Right lobe of liver (tissue), 6 donors: ENCODE data around the gene EARS2. TPM values are rescaled to one million over a fixed set of nuclear protein-coding genes. Genes with fewer than 3 reads are reported as not detected.
A peak's percentile ranks its signal among the peaks of the same experiment; 100 is the strongest.

ENCODE experiments used
- ATAC-seq, 4 donors: fragments of 200-7000 bp; cut with Tn5 transposase; one replicate each; pipeline ENCODE4 v1.9.1; 2020; ENCODE audit warnings: mild to moderate bottlenecking in 4 of 4, moderate library complexity in 4 of 4
- DNase-seq, 3 donors: peaks; one replicate each; pipeline ENCODE4 v3.0.0-alpha.2; 2020
- H3K27ac ChIP-seq, 3 donors: fragments of 200-600 bp; one replicate each; pipeline ENCODE4 v1.8.0; 2022
- H3K27me3 ChIP-seq, 2 donors: fragments of 200-600 bp; one replicate each; pipeline ENCODE4 v1.8.0; 2022
- H3K36me3 ChIP-seq, 4 donors: fragments of 200-600 bp; sonication (generic) in 1 of 4; one replicate each; pipeline versions ENCODE4 v1.5.1 to v1.8.0; 2017 to 2022; ENCODE audit warnings: control low read depth in 1 of 4
- H3K4me1 ChIP-seq, 4 donors: fragments of 200-600 bp; sonication (generic) in 1 of 4; one replicate each; pipeline versions ENCODE4 v1.5.1 to v1.8.0; 2017 to 2022; ENCODE audit warnings: control low read depth in 1 of 4
- H3K4me3 ChIP-seq, 3 donors: fragments of 200-600 bp; one replicate each; pipeline ENCODE4 v1.8.0; 2022
- H3K9me3 ChIP-seq, 4 donors: fragments of 200-600 bp; sonication (generic) in 1 of 4; one replicate each; pipeline versions ENCODE4 v1.5.1 to v1.8.0; 2017 to 2022; ENCODE audit warnings: control low read depth in 1 of 4
- POLR2A ChIP-seq: fragments of 450-650 bp; IDR thresholded peaks from one replicate; pipeline ENCODE4 v1.6.1; 2017; ENCODE audit warnings: antibody characterized with exemption, mild to moderate bottlenecking
- WGBS: methylation state at CpG from one replicate; pipeline ENCODE4 v1.1.6; 2018; ENCODE audit warnings: low coverage, low lambda C conversion rate; ENCODE audit not compliant: insufficient coverage; ENCODE audit errors: missing lambda C conversion rate; 5-methylcytosine and 5-hydroxymethylcytosine counted together
- intact Hi-C, 2 donors: fragments of 100-400 bp; cut with DNase I; formaldehyde crosslinking; loops; one replicate each; pipeline versions ENCODE4 v1.11.2 to v1.14.1; 2022
- total RNA-seq, 6 experiments: library from RNA; depleted of rRNA in 2 of 6; stranded (reverse); fragments of >200 nt in 2 of 6; fragmentation: NEBNext Ultra II Directional in 3 of 6; extraction: Animal tissue kit (Norgen Biotek cat#: 25700) in 3 of 6; gene quantifications; one replicate each; pipeline versions ENCODE4 v1.1.0 to v1.2.4, GENCODE V29; 2016 to 2023
- TF ChIP-seq, protein P1 (sequence below), 4 donors: fragments of 200-600 bp in 3 of 4; fragments of 450-650 bp in 1 of 4; IDR thresholded peaks; one replicate each; pipeline versions ENCODE4 v1.5.1 to v1.8.0; 2016 to 2022; ENCODE audit warnings: antibody characterized with exemption in 4 of 4, mild to moderate bottlenecking in 2 of 4
- donor health status: DM: no; HTN: yes; CAD: no.
- donor health status: DM: no; HTN: no; CAD: no.
- donor health status: DM: no; HTN: no; CAD: no.
- donor health status: DM: no; HTN: yes; CAD: no.
- donor health status: DM: no; HTN: yes; CAD: no.

EARS2 gene
- total RNA-seq, 6 experiments from 2014 or later, result 14.9 to 47.7 (median 15.9) TPM

GRCh38 chr16:23523321-23523720 lies 33.8 kb downstream of the EARS2 start:
- ATAC-seq, result peak; percentile 31 to 74 (median 58)
- H3K36me3 ChIP-seq, result peaks cover 0 to 33% (median 13%) of the 10 kb centered on the region in 4 donors
- no peak overlapping the region for H3K27ac ChIP-seq

DNA sequence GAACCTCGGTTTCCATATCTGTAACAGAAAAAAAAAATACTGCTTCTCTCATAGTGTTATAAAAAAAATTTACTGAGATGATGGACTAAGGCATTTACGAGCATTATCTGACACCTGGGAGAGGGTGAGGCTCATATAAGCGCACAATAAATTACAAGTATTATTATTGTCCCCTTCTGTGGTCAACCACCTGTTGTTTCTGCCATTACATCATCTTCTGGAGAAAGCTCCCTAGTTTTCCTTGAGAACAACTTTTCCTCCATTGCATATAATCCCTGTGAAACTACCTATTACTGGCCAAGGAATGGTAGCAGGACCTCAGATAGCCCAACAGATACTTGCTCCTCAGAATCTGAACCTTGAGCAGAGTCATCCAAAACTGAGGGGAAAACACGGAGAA lies 35.2 kb downstream of the EARS2 start:
- intact Hi-C loops, result no loop called here
- no peak overlapping the region for H3K27ac ChIP-seq
- 95% methylated on average over 4 of the region's 4 CpGs for WGBS

More at GRCh38 chr16:23523321-23523720, 33.8 kb downstream of the EARS2 start:
- no peak overlapping the region for H3K4me3 ChIP-seq
- TF ChIP-seq, protein P1, sequence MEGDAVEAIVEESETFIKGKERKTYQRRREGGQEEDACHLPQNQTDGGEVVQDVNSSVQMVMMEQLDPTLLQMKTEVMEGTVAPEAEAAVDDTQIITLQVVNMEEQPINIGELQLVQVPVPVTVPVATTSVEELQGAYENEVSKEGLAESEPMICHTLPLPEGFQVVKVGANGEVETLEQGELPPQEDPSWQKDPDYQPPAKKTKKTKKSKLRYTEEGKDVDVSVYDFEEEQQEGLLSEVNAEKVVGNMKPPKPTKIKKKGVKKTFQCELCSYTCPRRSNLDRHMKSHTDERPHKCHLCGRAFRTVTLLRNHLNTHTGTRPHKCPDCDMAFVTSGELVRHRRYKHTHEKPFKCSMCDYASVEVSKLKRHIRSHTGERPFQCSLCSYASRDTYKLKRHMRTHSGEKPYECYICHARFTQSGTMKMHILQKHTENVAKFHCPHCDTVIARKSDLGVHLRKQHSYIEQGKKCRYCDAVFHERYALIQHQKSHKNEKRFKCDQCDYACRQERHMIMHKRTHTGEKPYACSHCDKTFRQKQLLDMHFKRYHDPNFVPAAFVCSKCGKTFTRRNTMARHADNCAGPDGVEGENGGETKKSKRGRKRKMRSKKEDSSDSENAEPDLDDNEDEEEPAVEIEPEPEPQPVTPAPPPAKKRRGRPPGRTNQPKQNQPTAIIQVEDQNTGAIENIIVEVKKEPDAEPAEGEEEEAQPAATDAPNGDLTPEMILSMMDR (IDR thresholded peaks at IDR 0.05), result no peak
- TF ChIP-seq POLR2A, result no peak
- H3K4me1 ChIP-seq, result no peaks in the 10 kb centered on the region
- 90% methylated on average over 3 of the region's 6 CpGs for WGBS
- DNase-seq, result no peak
- no peaks in the 10 kb centered on the region for H3K27me3 ChIP-seq
- intact Hi-C loops, result no loop called here
- H3K9me3 ChIP-seq, result no peaks in the 10 kb centered on the region

GRCh38 chr16:23521037-23521743 lies 36.0 kb downstream of the EARS2 start:
- no peak for DNase-seq
- 81% methylated on average over 4 of the region's 4 CpGs for WGBS
- Histone ChIP-seq H3K4me3 (no peak overlapping the region), H3K27ac (no peak overlapping the region), H3K27me3 (no peaks in the 10 kb centered on the region), H3K9me3 (no peaks in the 10 kb centered on the region), H3K36me3 (peaks cover 0 to 32% (median 12%) of the 10 kb centered on the region in 4 donors), H3K4me1 (no peaks in the 10 kb centered on the region)
- no peak for TF ChIP-seq POLR2A
- TF ChIP-seq, protein P1 (IDR thresholded peaks at IDR 0.05), result no peak
- intact Hi-C loops, result no loop called here
- peak in 2 of 4 donors; percentile 35 to 40 for ATAC-seq

More for the DNA sequence above, 35.2 kb downstream of the EARS2 start:
- ATAC-seq, result no peak
- H3K36me3 ChIP-seq, result peaks cover 0 to 32% (median 12%) of the 10 kb centered on the region in 4 donors
- no peak for TF ChIP-seq POLR2A
- TF ChIP-seq, protein P1 (IDR thresholded peaks at IDR 0.05), result no peak
- H3K27me3 ChIP-seq, result no peaks in the 10 kb centered on the region
- DNase-seq, result no peak
- no peaks in the 10 kb centered on the region for H3K9me3 ChIP-seq
- H3K4me3 ChIP-seq, result no peak overlapping the region
- H3K4me1 ChIP-seq, result no peaks in the 10 kb centered on the region

DNA sequence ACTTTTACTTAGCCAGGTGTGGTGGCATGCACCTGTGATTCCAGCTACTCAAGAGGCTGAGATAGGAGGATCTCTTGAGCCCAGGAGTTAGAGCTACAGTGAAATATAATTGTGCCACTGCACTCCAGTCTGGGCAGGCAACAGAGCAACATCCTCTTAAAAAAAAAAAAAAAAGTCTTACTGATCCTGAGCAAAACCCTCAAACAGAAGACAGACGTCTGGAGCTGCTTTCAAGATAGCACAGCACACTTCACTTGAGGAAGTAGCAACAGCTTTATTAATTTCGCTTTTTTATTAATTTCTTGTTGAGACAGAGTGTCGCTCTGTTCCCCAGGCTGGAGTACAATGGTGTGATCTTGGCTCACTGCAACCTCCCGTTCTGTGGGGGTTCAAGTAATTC lies 36.6 kb downstream of the EARS2 start:
- WGBS, result 70% methylated on average over 4 of the region's 4 CpGs
- no peak for TF ChIP-seq POLR2A
- TF ChIP-seq, protein P1 (IDR thresholded peaks at IDR 0.05), result no peak
- DNase-seq, result no peak

More for the DNA sequence above, 36.6 kb downstream of the EARS2 start:
- Histone ChIP-seq H3K36me3 (peaks cover 0 to 32% (median 12%) of the 10 kb centered on the region in 4 donors), H3K4me3 (no peak overlapping the region), H3K9me3 (no peaks in the 10 kb centered on the region), H3K27ac (no peak overlapping the region), H3K4me1 (no peaks in the 10 kb centered on the region), H3K27me3 (no peaks in the 10 kb centered on the region)
- intact Hi-C loops, result no loop called here
- peak in 2 of 4 donors; percentile 12 to 44 for ATAC-seq
